A673 (cell line): Measurements from ENCODE around the gene FAM180B. TPM values are rescaled to one million over a fixed set of nuclear protein-coding genes. Genes with fewer than 3 reads are reported as not detected.
A peak's percentile ranks its signal among the peaks of the same experiment; 100 is the strongest.

Experiments
- BruUV-seq: library from RNA; stranded (reverse); fragments of 400-500 nt; replicated peaks from 2 replicates; lab custom pipeline; 2021; lab: Mats Ljungman, UMichigan
- CTCF ChIA-PET: fragments of 300-600 bp; sonication (Branson Sonifier 250); formaldehyde crosslinking; loops from one replicate; lab custom pipeline; 2022; ENCODE audit warnings: antibody characterized with exemption; lab: Charles Lee
- POLR2A ChIA-PET: fragments of 300-600 bp; sonication (Branson Sonifier 250); formaldehyde crosslinking; loops from one replicate; lab custom pipeline; 2022; ENCODE audit warnings: antibody characterized with exemption; ENCODE audit not compliant: low non-redundant PET; lab: Charles Lee
- DNase-seq: peaks from one replicate; pipeline ENCODE4 v3.0.0-alpha.2; 2015; ENCODE audit warnings: low spot score
- H3K27ac ChIP-seq: fragments of 200-600 bp; sonication (generic); 2 replicates; pipeline ENCODE4 v1.5.1; 2016; ENCODE audit warnings: mixed run types, low read depth, mild to moderate bottlenecking, mixed read lengths, antibody characterized with exemption, low read length; ENCODE audit not compliant: poor library complexity, severe bottlenecking
- H3K27me3 ChIP-seq: fragments of 200-600 bp; sonication (generic); replicated peaks from 2 replicates; pipeline ENCODE4 v1.6.1; 2017; ENCODE audit warnings: mixed run types, low read depth, mild to moderate bottlenecking, mixed read lengths, antibody characterized with exemption, low read length; ENCODE audit not compliant: insufficient read depth, poor library complexity
- H3K36me3 ChIP-seq: fragments of 200-600 bp; sonication (generic); 2 replicates; pipeline ENCODE4 v1.6.1; 2016; ENCODE audit warnings: mixed run types, mild to moderate bottlenecking, mixed read lengths, antibody characterized with exemption, low read length; ENCODE audit not compliant: insufficient read depth, poor library complexity, severe bottlenecking
- H3K4me1 ChIP-seq: fragments of 200-600 bp; sonication (generic); 2 replicates; pipeline ENCODE4 v1.6.1; 2017; ENCODE audit warnings: mixed run types, mild to moderate bottlenecking, mixed read lengths, antibody characterized with exemption, low read length; ENCODE audit not compliant: insufficient read depth, poor library complexity, severe bottlenecking
- H3K4me3 ChIP-seq: fragments of 200-600 bp; sonication (generic); 2 replicates; pipeline ENCODE4 v1.5.1; 2016; ENCODE audit warnings: low read depth, mixed run types, mild to moderate bottlenecking, mixed read lengths, low read length; ENCODE audit not compliant: poor library complexity, severe bottlenecking
- H3K9me3 ChIP-seq: fragments of 200-600 bp; sonication (generic); 2 replicates; pipeline ENCODE4 v1.6.1; 2016; ENCODE audit warnings: mixed run types, low read depth, mild to moderate bottlenecking, mixed read lengths, antibody characterized with exemption, low read length; ENCODE audit not compliant: poor library complexity, severe bottlenecking
- EZH2 ChIP-seq: fragments of 200-600 bp; sonication (generic); IDR thresholded peaks from 2 replicates; pipeline ENCODE4 v1.6.1; 2017; ENCODE audit warnings: borderline replicate concordance, low read depth, mild to moderate bottlenecking, mixed read lengths, antibody characterized with exemption, low read length; ENCODE audit not compliant: poor library complexity, severe bottlenecking
- intact Hi-C: fragments of 100-400 bp; cut with micrococcal nuclease; formaldehyde crosslinking; loops from one replicate; pipeline ENCODE4 v1.10.0; 2022; ENCODE audit not compliant: unreplicated experiment
- total RNA-seq: library from RNA; stranded (reverse); gene quantifications from 2 replicates; pipeline ENCODE4 v1.2.3, GENCODE V29; 2021
- TF ChIP-seq, protein P1 (sequence below): fragments of 300-800, 200-600 bp; sonication (generic); conservative IDR thresholded peaks from 2 replicates; pipeline ENCODE4 v1.5.1; 2017; ENCODE audit warnings: low read depth, mild to moderate bottlenecking, antibody characterized with exemption, low read length, moderate library complexity, mixed read lengths

Gene FAM180B
- total RNA-seq, 1 experiment from 2014 or later = 0.62 TPM

DNA sequence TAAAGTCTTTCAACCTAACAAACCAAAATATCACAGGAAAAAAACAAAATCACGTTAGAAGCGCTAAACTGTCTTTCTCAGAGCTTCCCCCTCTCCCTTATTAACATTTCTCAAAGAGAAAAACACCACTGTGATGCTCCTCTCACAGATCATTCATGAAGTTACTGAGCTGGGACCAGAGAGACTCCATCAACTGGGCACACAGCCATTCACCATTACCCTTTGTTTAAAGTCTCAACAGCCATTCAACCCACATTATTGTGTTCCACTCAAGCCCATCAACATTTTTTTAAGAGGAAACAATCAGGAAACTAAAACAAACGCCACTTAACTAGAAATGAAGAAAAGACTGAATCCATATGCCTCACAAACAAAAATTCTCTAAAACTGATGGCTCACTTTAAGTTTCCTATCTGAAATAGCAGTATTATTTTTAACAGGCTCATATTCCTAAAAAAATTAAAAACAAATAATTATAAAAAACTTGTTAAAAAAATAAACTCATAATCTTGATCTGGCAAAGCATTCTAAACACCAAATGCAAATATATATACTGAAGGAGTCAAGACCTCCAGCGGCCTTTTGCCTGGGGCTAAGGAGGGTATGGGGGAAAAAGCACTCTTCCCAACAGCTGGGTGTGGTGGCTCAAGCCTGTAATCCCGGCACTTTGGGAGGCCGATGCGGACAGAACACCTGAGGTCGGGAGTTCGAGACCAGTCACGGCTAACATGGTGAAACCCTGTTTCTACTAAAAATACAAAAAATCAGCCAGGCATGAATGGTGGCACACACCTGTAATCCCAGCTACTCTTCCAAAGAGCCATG is 47.5 kb upstream of the FAM180B start:
- POLR2A ChIA-PET = interaction anchor here (0.7 kb wide), 1 partner anchor 290 kb away, joined by 8 read pairs; no protein-coding TSS in a partner anchor
- H3K4me3 ChIP-seq = no peak overlapping the region
- peak; percentile 87 for DNase-seq
- no TSS peak for BruUV-seq
- CTCF ChIA-PET = interaction anchor here (0.7 kb wide), 1 partner anchor 61 kb away, joined by 4 read pairs; no protein-coding TSS in a partner anchor
- peaks cover 61% of the 10 kb centered on the region for H3K4me1 ChIP-seq
- H3K36me3 ChIP-seq = no peaks in the 10 kb centered on the region
- H3K9me3 ChIP-seq = no peaks in the 10 kb centered on the region
- H3K27ac ChIP-seq = peak overlapping the region; percentile 1
- intact Hi-C loops = no loop called here
- no peak for TF ChIP-seq EZH2
- TF ChIP-seq, protein P1, sequence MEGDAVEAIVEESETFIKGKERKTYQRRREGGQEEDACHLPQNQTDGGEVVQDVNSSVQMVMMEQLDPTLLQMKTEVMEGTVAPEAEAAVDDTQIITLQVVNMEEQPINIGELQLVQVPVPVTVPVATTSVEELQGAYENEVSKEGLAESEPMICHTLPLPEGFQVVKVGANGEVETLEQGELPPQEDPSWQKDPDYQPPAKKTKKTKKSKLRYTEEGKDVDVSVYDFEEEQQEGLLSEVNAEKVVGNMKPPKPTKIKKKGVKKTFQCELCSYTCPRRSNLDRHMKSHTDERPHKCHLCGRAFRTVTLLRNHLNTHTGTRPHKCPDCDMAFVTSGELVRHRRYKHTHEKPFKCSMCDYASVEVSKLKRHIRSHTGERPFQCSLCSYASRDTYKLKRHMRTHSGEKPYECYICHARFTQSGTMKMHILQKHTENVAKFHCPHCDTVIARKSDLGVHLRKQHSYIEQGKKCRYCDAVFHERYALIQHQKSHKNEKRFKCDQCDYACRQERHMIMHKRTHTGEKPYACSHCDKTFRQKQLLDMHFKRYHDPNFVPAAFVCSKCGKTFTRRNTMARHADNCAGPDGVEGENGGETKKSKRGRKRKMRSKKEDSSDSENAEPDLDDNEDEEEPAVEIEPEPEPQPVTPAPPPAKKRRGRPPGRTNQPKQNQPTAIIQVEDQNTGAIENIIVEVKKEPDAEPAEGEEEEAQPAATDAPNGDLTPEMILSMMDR = no peak
- H3K27me3 ChIP-seq = no peaks in the 10 kb centered on the region

DNA sequence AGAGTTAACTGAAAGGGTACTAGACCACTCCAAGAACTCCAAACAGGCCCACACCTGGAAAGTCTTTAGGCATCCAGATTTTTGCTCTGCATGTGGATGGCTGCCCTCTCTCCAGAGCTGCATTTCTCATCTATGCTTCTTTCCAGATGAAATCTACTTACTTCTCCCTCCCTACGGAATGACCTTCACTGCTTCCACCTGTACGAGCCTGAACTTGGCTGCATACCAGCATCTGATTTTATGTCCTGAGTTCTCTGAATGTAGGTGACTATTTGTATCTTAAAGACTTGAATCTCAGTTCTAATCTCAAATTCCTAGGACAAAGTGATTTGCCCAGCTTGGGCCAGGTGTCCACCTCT is 46.8 kb upstream of the FAM180B start:
- ChIA-PET CTCF (interaction anchor here (0.8 kb wide), 1 partner anchor 12 kb away, joined by 4 read pairs; no protein-coding TSS in a partner anchor), POLR2A (interaction anchor here (0.5 kb wide), 1 partner anchor 1877 kb away, joined by 4 read pairs; no protein-coding TSS in a partner anchor)
- Histone ChIP-seq H3K27ac (peak overlapping the region; percentile 0), H3K27me3 (no peaks in the 10 kb centered on the region), H3K4me1 (peaks cover 58% of the 10 kb centered on the region), H3K4me3 (no peak overlapping the region), H3K9me3 (no peaks in the 10 kb centered on the region), H3K36me3 (no peaks in the 10 kb centered on the region)
- DNase-seq = no peak
- intact Hi-C loops = no loop called here
- BruUV-seq = no TSS peak
- TF ChIP-seq, protein P1 = 0 out of 2 replicates have a peak, but pooled peaks have one; percentile 18
- TF ChIP-seq EZH2 = no peak

DNA sequence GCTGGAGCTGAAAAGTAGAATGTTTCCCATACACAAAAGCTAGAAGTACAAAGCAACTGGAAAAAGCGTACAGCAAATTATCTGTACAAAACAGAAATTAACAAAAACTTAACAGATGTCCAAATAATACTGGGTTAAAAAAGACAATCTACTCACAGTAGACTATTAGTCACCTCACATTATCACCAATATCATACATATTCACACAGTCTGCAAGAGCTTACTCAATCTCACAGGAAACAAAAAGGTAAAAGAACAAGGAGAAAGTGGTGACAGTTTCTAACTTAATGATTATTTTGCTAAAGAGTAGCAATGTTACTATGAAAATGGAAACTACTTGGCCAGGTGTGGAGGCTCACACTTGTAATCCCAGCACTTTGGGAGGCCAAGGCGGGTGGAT is 45.4 kb upstream of the FAM180B start:
- Histone ChIP-seq H3K9me3 (no peaks in the 10 kb centered on the region), H3K27me3 (no peaks in the 10 kb centered on the region), H3K4me3 (no peak overlapping the region), H3K36me3 (no peaks in the 10 kb centered on the region), H3K4me1 (peaks cover 52% of the 10 kb centered on the region), H3K27ac (peak overlapping the region; percentile 0)
- no peak for DNase-seq
- intact Hi-C loops = no loop called here
- no TSS peak for BruUV-seq
- no peak for TF ChIP-seq EZH2
- TF ChIP-seq, protein P1 = no peak
- ChIA-PET POLR2A (no interaction called here), CTCF (no interaction called here)
